Activated T-cell treated with anti-CD3 and anti-CD28 coated beads, Interleukin-2, amount 50 U/mL, for 48 hours (primary cell): ENCODE data around the gene TP63.

Experiments used
- DNase-seq, 2 experiments: peaks; one replicate each; pipeline ENCODE4 v3.0.0-alpha.2; 2020

The TP63 gene

GRCh38 chr3:189685860-189686259 is 54.7 kb downstream of the TP63 start:
- DNase-seq, result no peak

GRCh38 chr3:189687475-189687874 is 56.3 kb downstream of the TP63 start:
- DNase-seq, result no peak

DNA sequence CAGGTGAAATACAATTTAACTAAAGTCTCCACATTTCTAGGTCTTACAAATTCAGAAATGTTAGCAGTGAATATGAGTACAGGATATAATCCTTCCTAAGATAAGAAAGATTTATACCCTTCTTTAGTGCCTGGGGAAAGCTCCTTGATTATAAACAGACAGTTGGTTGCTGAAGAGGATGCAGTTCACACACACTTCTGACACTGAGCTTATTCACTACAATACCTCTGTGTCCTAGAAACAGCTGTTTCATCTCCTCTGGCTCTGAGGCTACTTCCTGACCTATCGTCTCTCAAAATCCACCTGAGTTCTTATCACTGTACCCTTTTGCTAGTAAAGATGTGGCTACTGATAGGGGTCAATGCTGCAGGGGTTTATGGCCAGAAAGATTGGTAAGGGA is 57.1 kb downstream of the TP63 start:
- no peak for DNase-seq

DNA sequence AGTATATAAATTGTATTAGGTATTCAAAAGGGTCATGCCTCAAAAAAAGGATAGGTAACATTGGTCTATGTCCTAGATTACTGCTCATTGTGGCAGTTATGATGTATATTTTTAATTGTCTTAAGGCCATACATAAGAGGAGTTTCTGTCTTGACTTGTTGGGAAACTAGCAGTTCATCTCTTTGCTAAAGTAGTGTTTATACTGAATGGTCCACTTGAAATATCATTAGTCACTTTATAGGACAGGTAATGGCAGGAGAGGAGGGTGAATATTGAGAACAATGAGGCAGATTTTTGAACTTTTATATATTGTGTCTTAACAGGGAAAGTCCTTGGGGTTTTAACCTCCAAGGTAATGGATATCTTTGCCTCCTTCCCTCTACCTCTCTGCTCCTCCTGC is 58.4 kb downstream of the TP63 start:
- no peak for DNase-seq

GRCh38 chr3:189690237-189690636 is 59.0 kb downstream of the TP63 start:
- no peak for DNase-seq

GRCh38 chr3:189690672-189691071 is 59.5 kb downstream of the TP63 start:
- no peak for DNase-seq

DNA sequence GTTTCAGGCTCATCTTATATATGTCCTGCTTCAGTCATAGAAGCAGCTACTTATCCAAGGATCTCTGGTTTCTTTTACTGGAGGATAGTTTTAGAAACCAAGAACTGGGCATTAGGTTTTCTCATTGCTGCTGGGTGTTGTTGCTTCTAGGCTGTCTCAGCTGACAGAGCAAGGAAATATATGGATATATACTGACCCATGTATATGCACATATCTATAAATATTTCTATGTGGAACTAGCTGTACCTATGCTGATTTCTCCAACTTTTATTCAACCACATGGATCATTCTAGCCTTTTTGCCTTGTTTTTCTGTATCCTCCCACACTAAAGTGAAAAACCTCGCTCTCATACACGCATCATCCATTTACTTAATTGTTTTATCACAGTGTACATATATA is 64.2 kb downstream of the TP63 start:
- no peak for DNase-seq

- DNase-seq, result no peak
Observed at GRCh38 chr3:189698811-189699210, 67.6 kb downstream of the TP63 start.

GRCh38 chr3:189699885-189700284 is 68.7 kb downstream of the TP63 start:
- no peak for DNase-seq

DNA sequence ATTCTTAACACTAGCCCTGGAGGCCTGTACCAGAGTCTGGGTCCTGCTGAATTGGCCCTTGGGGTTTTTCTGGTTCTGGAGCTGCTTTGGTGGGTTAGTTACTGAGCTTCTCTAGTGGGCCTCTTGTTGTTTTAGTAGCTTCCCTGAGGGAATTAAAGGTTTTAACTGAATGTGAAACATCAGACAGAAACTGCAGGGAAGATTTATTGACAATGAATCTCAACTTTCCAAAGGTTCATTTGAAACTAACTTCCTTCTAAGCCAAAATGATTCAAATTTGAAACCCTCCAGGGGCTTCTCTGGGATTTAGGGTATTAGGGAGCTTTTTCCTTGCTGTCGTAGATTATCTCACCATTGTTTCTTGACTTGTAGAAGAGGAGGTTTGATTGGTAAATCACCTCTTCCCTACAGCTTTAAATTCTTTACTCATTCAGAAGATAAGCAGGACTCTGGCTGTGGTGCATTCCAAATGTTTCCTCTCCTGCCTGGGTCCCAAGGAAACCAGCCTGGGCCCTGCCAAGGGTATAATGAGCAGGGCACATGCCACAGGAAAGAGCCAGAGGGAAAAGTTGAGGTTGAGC is 71.0 kb downstream of the TP63 start:
- no peak for DNase-seq

DNA sequence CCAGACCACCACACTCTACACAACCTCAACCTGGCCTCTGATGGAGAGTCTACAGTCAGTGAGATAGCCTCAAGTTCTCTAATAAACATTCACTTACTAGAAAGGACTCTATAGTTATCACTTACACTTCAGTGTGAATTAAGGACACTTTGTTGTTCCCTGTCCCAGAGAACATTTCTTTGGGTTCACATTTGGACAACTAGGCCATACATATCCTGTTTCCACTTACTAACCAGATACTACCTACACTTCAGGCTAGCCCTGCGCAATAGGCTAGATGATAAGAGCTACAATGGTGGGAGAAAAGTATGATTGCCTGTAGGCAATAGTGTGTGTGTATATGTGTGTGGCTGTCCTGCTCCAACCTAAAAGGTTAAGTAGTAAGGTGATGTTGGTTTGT is 72.7 kb downstream of the TP63 start:
- DNase-seq, result no peak

GRCh38 chr3:189708375-189708774 is 77.2 kb downstream of the TP63 start:
- DNase-seq, result no peak

GRCh38 chr3:189710620-189711402 is 79.6 kb downstream of the TP63 start:
- DNase-seq, result no peak

DNA sequence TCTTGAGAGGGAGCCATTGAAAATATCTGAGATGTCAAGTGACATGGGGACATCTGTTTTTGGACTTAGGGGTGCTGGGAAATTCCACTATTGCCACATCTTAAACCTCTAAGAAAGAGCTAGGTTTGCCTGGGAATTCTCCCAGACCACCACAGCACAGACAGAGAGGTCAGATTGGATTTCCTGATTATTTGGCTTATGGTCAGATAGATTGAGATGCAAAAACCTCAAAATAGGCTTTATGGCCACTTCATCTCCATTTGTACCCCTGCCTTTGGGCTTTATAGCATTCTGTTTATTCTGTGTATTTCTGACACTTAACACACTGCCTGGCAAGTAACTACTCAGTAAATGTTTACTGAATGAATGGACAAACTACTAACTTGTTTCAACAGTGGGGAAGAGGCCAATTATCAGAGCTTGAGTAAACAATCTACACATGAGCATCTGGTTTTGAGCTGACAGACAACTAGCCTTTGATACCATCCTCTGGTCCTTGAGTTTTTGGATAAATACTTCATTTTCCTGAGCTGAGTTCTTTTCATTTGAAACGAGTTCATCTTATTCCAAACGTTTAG is 81.8 kb downstream of the TP63 start:
- no peak for DNase-seq

GRCh38 chr3:189714991-189715961 is 84.1 kb downstream of the TP63 start:
- DNase-seq, result no peak

DNA sequence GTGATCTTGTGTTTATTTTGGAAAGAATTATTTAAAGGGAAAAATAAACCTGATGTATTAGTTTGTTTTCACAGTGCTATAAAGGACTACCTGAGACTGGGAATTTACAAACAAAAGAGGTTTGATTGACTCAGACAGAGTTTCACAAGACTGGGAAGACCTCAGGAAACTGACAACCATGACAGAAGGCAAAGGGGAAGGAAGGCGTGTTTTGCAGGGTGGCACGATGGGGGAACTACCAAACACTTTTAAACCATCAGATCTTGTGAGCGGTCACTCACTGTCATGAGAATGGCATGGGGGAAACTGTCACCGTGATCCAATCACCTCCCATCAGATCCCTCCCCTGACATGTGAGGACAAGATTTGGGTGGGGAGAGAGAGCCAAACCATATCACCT is 87.0 kb downstream of the TP63 start:
- no peak for DNase-seq

- no peak for DNase-seq
Observed at GRCh38 chr3:189720736-189721417, 89.7 kb downstream of the TP63 start.

DNA sequence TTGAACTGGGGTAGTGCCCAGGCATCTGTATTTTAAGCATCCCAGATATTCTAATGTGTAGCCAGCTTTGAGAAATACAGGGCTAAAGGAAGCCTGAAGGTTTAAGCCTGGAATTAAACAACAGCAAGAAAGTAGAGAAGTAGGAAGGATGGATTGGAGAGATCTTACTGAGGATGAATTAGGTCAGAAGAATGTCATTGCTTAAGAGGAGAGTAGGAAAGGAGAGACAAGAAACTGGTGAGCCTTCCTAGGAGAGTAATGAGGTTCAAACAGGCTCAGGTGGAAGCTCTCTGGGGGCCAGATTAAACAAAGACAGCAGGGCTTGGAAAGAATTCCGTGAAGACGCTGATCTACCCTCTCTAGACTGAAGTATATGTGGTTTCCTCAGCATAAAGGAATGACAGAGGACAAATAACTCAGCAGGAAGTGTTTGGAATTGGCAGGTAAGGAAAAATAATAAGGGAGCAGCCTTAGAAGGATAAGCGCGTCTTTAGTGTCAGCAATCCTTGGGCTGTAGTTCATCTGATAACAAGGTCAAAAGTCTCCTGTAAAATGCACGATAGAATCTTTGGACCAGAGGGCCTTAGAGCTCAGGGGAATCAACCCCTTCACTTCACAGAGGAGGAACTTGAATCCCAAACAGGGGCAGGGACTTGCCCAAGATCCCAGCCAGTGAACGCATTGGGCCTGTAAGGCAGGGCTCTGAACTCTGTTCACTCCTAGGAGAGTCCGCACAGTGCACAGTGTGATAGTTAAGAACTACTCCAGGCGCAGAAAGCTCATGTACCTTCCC is 90.9 kb downstream of the TP63 start:
- DNase-seq, result no peak

DNA sequence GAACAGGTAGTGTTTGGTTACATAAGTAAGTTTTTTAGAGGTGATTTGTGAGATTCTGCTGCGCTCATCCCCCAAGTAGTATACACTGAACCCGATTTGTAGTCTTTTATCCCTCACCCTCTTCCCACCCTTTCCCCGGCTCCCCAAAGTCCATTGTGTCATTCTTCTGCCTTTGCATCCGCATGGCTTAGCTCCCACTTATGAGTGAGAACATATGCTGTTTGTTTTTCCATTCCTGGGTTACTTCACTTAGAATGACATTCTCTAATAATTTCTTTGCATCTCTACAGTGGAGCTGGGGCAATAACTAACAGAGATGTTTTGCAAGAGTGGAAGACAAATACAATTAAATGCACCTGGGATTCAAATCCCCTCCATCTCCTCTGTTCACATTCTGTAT is 93.2 kb downstream of the TP63 start:
- DNase-seq, result no peak

DNA sequence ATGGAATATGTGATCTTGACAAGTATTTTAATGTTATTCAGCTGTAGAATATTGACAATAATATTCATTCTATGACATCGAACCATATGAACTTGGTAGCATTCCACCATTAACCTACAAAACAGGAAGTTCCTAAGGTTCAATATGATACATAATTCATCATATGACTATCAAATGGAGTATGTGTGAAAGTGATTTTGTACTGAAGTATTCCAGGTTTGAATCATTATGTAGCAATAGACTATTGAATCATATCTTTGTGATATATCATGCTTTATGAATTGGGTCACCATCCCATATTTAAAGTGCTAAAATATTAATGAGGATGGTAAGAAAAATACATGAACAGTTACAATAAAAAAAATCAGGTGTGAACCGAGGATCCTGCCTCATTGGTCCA is 95.1 kb downstream of the TP63 start:
- no peak for DNase-seq

DNA sequence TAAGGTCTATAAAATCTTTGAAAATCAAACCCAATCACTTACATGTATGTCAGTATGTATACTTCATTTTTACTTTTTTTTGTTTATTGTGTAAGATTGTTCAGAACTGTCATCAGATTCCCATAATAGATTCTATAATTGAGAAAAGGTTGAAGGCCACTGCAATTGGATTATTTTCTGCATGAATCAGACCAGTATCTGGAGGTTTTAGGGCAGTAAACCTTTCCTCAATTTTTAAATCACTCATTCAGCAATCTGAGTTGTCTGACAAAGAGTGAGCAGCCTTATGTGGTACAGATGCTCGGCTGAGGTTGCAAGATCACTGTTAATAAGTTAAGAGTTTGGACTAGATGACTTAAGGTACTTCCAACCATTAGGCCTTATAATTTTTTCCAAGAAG is 96.0 kb downstream of the TP63 start:
- no peak for DNase-seq

- DNase-seq, result no peak
Observed at GRCh38 chr3:189727898-189728297, 96.7 kb downstream of the TP63 start.
